ENCODE results near the gene ITGAD.

GRCh38 chr16:31350275-31351005, 42.7 kb upstream of the ITGAD start:
- TF ChIP-seq POLR2A (IDR thresholded peaks at IDR 0.05), result no peak
- no peak for TF ChIP-seq CTCF (IDR thresholded peaks at IDR 0.05)
- TF ChIP-seq EP300 (IDR thresholded peaks at IDR 0.05), result no peak

Data from gastroesophageal sphincter (tissue), 3 donors.